Uterus (tissue), 2 donors: ENCODE data around the gene SETSIP.

ENCODE experiments used
- CTCF ChIP-seq, 4 experiments: fragments of 200-600 bp in 2 of 4; fragments of 450-650 bp in 2 of 4; sonication (generic) in 2 of 4; IDR thresholded peaks; one replicate each; pipeline ENCODE4 v1.5.1; 2016 to 2019; ENCODE audit warnings: antibody characterized with exemption in 4 of 4, mild to moderate bottlenecking in 2 of 4, moderate library complexity in 1 of 4
- POLR2A ChIP-seq, 2 donors: fragments of 450-650 bp; IDR thresholded peaks; one replicate each; pipeline ENCODE4 v1.6.1; 2016; ENCODE audit warnings: antibody characterized with exemption in 2 of 2, mild to moderate bottlenecking in 1 of 2, moderate library complexity in 1 of 2

- no peak for TF ChIP-seq POLR2A (IDR thresholded peaks at IDR 0.05)
- no peak for TF ChIP-seq CTCF (IDR thresholded peaks at IDR 0.05)
Measured at GRCh38 chr1:92117526-92117925, 42.3 kb upstream of the SETSIP start.
